GM12801 (cell line): ENCODE measurements around the gene CAMTA1.

Experiments
- TF ChIP-seq, protein P1 (sequence below): IDR thresholded peaks from one replicate; pipeline ENCODE4 v1.5.1; 2011; ENCODE audit warnings: control low read depth; ENCODE audit not compliant: insufficient read length; ENCODE audit errors: extremely low read depth

The CAMTA1 gene

DNA sequence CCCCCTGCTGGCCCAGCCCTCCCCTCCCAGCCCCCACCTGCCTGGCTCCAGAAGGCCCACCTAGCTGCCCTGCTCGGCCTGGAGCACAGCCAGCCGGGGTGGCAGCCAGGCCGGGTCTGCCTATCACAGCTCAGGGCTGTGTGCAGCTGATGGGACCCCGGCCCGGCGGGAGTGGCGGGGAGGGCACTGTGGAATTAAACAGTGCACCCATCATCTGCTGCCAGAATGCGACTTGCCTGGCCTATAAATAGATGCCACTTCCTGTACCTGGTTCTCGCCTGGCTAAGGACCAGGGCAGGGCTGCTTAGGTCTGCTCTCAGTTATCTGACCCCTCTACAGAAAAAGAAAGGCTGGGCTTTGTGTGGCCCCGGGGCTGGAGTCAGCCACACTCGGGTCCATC is 887.6 kb downstream of the CAMTA1 start:
- TF ChIP-seq, protein P1, sequence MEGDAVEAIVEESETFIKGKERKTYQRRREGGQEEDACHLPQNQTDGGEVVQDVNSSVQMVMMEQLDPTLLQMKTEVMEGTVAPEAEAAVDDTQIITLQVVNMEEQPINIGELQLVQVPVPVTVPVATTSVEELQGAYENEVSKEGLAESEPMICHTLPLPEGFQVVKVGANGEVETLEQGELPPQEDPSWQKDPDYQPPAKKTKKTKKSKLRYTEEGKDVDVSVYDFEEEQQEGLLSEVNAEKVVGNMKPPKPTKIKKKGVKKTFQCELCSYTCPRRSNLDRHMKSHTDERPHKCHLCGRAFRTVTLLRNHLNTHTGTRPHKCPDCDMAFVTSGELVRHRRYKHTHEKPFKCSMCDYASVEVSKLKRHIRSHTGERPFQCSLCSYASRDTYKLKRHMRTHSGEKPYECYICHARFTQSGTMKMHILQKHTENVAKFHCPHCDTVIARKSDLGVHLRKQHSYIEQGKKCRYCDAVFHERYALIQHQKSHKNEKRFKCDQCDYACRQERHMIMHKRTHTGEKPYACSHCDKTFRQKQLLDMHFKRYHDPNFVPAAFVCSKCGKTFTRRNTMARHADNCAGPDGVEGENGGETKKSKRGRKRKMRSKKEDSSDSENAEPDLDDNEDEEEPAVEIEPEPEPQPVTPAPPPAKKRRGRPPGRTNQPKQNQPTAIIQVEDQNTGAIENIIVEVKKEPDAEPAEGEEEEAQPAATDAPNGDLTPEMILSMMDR: no peak

DNA sequence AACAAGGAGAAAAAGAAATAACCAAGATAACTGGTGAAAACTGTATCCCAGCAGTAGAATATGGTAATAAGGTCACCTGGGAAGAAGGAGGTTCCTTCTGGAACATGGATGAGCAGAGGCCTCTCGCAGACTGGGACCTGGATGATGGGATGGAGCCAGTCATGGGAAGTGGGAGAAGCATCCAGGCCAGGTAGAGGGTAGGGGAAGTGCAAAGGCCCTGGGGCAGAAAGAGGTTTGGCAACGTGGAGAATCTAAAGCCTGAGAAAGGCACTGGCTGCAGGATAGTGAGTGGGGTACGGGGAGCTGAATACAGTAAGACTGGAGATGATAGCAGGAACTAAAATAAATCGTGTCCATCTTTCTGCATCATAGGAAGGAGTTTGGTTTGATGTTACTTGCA is 889.7 kb downstream of the CAMTA1 start:
- TF ChIP-seq, protein P1: no peak

DNA sequence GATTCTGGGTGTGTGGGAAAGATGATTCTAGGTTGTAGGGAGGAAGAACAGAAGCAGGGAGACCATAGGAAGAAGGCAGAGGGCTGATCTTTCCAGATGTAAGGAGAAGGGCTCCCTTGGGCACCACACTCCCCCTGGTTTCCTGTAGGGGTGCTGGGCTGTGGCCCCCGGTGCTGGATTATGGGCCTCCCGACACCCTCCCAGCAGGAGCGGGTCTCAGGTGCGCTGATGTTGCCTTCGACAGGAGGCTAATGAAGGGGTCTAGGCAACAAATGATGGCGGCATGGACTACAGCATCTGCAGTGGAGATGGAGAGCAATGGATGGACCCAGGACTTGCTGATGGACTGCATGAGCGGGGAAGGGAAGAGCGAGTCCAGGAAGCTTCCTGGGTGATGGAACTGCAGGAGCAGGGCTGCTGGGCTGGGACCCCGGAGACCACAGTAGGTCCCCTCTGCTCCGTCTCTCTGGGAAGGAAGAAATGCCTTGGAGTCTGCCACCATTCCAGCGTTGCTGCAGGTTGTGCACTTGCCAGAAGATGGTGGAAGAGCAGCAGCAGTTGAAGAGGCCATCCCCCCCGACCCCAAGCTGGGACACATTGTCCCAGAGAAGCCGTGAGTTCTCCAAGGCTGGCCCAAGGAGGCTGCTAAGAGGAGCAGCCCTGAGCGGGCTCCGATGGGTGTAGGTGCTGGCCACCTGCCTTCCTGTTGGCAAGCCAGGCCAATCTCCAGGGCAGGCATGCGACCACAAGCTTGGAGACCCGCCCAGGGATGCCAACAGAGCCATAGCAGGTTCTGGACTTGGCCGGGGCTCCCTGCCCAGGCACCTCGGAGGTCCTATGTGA is 890.4 kb downstream of the CAMTA1 start:
- TF ChIP-seq, protein P1: no peak

DNA sequence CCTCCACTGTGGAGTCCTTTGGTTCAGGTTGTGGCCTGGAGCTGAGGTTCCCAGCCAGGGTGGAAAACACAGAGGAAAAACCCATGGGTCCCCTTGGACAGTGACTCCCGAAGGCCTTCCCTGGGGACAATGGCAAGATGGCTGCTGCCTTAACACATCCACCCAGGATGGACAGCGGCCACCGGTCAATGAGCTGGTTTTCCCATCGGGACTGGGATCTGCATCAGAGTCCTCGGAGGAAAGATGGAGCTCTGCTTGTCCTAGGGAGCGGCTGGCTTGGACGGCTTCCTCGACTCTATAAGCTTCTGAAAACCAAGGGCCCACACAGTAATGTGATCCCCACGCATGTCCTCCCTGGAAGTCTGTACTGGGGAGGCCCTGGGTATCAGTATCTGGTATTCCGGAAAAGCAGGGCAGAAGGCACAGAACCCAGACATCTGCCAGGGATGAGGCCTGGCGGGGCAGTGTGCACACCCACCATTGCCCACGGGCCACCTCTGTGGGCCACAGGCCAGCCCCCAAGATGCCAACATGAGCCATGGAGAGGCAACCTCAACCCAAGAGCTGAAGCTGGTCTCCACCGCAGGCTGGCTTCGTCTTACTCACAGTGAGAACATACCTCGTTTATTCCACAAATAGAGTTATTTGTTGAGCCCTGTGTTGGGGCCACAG is 891.2 kb downstream of the CAMTA1 start:
- TF ChIP-seq, protein P1: no peak

DNA sequence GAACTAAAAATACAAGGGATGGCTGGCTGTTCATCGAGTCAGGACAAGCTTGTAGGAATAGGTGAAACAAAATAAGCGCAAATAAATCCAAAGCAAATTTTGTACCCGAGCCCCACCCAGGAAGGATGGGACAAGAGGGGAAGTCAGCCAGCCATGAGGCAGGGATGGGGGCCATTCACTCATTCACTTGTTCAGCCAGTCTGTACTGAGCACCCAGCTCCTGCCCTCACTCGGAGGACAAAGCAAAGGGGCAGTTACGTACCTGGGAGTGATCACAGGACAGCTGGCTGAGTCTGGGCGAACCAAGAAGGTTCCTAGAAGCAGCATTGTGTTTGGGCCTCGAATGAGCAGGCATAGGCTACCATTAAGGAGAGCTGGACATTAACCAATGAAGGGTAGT is 891.9 kb downstream of the CAMTA1 start:
- TF ChIP-seq, protein P1: no peak

DNA sequence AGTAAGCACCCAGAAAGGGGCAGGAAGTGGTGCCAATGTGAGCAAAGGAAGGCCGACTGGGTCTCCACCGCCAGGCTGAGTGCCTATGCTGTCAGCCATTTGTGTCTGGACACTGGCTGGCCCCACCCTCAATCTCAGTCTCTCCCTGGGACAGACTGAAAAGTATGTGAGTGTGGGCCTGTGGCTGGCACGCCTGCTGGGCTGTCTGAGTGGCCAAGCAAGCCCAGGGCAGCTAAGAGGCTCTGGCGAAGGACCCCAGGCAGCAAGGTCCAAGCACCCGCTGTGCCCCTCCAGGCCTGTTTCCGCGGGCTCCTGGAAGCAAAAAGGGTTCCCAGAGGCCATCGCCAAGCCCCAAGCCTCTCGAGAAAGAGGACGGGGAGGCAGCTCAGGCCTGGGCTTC is 892.6 kb downstream of the CAMTA1 start:
- TF ChIP-seq, protein P1: no peak

DNA sequence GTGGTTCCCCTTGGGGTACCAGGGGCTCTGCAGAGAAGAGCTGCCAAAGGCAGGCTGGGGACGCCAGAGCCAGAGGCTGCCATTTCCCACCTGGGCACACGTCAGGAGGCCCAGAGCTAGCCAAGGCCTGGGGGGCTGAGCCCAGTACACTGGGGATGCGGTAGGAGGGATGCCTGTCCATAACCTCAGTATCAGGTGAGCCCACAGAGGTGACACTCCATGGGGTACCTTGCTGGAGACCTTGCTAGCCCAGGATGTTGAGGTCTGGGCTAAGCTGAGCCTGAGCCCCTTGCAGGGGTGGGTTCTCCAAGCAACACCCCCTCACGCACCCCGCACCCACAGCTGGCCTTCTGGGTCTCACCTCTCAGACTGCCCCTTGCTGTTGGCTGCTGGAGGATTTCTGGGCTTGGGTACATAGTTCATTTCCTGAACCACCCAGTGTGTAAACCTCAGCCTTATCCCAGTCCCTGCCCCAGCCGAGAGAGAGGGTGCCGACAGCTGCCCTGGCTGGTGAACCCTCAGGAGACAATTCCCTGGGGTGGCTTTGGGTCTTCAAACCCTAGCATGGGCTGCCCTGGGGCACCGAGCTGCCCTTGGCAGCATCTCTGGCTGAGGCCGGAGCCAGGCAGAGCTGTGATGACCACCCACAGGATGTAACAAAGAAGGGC is 893.4 kb downstream of the CAMTA1 start:
- TF ChIP-seq, protein P1: no peak
